Tibial nerve (tissue), 4 donors: ENCODE measurements around the gene MDFIC2.

ENCODE experiments used
- EP300 ChIP-seq, 2 donors: sonication (generic); formaldehyde crosslinking; IDR thresholded peaks; one replicate each; pipeline ENCODE4 v1.6.1; 2017; ENCODE audit warnings: antibody characterized with exemption in 2 of 2, mild to moderate bottlenecking in 1 of 2
- TF ChIP-seq, protein P1 (sequence below), 5 experiments: fragments of 200-600 bp in 3 of 5; fragments of 450-650 bp in 2 of 5; sonication (generic) in 3 of 5; IDR thresholded peaks; one replicate each; pipeline ENCODE4 v1.5.1; 2016 to 2019; ENCODE audit warnings: antibody characterized with exemption in 5 of 5, mild to moderate bottlenecking in 3 of 5, moderate library complexity in 2 of 5

DNA sequence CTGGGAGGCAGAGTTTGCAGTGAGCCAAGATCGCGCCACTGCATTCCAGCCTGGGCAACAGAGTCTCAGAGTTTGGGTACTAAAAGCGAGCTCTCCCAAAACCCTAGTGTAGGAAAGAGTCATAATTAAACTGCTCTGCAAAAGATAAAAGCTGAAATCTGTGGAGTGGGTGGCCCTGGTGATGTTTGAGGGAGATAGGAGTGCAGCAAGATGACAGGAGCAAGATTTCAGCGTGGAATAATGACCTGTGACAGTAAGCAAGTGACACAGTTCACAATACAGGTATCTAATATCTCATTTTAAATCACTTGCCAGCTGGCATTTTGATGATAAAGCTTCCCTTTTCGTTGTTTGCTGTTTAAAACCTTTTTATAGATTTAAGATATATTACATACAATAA, 79.3 kb downstream of the MDFIC2 start:
- TF ChIP-seq, protein P1, sequence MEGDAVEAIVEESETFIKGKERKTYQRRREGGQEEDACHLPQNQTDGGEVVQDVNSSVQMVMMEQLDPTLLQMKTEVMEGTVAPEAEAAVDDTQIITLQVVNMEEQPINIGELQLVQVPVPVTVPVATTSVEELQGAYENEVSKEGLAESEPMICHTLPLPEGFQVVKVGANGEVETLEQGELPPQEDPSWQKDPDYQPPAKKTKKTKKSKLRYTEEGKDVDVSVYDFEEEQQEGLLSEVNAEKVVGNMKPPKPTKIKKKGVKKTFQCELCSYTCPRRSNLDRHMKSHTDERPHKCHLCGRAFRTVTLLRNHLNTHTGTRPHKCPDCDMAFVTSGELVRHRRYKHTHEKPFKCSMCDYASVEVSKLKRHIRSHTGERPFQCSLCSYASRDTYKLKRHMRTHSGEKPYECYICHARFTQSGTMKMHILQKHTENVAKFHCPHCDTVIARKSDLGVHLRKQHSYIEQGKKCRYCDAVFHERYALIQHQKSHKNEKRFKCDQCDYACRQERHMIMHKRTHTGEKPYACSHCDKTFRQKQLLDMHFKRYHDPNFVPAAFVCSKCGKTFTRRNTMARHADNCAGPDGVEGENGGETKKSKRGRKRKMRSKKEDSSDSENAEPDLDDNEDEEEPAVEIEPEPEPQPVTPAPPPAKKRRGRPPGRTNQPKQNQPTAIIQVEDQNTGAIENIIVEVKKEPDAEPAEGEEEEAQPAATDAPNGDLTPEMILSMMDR (IDR thresholded peaks at IDR 0.05), result no peak
- TF ChIP-seq EP300 (IDR thresholded peaks at IDR 0.05), result no peak
